PFSK-1 (cell line): ENCODE measurements around the gene GALNS.

Source experiments
- POLR2AphosphoS5 ChIP-seq: IDR thresholded peaks from 2 replicates; pipeline ENCODE4 v1.6.1; 2012; ENCODE audit warnings: low read depth, mild to moderate bottlenecking, control low read depth, low read length, moderate library complexity
- TAF1 ChIP-seq: IDR thresholded peaks from 2 replicates; pipeline ENCODE4 v1.6.1; 2012; ENCODE audit warnings: low read length, control low read depth, borderline replicate concordance; ENCODE audit not compliant: insufficient read depth

DNA sequence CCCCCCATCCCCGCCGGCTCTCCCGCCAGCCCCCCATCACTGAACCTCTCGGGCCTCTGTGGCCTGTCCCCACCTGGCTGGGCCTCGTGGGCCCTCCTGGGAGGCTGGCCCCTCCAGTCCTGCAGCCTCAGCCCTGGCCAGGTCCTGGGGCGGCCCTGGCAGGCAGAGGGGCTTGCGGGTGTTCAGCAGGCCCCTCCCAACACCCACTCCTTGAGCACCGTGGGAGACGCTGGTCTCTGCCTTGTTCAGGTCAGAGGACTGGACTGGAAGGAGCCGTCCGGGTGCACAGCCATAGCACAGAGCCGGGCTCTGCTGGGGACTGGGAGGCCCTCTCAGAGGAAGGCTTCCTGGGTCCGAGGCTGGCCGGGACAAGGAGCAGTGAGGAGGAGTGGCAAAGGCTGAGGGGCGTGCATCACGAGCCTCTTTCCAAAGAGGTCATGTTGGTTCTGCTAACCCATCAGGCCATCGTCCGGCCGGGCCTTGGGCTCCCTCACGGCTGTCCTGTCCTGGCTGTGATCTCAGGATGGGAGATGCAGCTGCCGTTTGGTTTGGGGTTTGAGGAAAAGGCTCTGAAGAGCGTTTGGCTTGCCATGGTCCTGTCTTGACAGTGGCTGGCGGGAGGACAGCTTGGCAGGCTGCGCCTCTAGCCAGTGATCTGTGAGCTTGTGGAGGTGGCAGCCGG lies 16.0 kb upstream of the GALNS start:
- TF ChIP-seq TAF1: no peak
- TF ChIP-seq POLR2AphosphoS5: no peak
